Measurements from ENCODE around the gene KLRG1.

The KLRG1 gene

DNA sequence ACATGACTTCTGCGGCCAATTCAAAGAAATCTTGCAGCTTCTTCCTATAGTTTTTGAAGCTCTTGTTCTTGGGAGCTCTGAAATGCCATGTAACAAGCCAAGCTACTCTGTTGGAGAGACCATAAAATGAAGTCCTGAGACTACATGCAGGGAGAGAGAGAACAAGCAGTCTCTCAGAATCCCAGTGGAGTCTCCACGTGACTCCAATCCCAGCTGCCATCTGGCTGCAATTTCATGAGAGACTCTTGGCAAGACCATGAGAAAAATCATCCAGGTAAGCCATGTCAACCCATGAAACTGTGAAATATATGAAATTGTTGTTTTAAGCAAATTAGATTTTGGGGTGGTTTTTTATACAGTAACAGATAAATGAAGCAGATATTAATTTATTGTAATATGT lies 54.4 kb downstream of the KLRG1 start:
- DNase-seq = no peak

DNA sequence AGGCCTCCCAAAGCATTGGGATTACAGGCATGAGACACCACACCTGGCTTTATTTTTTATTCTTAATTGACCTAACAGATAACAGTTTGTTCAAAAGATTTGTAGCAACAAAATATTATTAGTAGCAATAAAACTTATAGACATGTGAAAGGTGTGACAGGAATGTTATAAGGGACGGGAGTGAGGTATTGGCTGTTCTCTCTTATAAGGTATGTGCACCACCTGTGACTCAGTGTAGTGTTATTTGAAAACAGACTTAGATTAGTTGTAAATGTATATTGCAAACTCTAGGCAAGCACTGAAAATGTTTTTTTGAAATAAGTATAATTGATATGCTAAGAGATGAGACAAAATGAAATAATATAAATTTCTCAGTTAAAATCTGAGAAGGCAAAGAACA lies 57.8 kb downstream of the KLRG1 start:
- DNase-seq = no peak

DNA sequence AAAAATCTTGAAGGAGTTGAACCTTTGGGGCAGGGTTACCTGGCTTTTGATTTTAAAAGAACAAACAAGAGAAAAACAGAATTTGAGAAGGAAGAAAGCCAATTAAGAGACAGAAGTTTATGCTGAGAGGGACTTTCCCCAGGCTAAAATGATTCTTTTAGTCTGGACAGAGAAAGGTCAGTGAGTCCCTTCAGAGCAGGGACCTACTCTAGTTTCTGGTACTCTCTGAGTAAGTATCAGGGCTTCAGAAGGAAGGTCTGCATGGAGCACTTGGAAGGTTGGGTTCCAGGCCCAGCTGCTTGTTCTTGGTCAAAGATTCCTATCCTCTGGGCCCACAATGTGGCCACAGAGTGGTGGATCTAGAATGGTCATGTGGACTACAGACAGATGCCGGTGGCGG lies 59.6 kb downstream of the KLRG1 start:
- DNase-seq = no peak

DNA sequence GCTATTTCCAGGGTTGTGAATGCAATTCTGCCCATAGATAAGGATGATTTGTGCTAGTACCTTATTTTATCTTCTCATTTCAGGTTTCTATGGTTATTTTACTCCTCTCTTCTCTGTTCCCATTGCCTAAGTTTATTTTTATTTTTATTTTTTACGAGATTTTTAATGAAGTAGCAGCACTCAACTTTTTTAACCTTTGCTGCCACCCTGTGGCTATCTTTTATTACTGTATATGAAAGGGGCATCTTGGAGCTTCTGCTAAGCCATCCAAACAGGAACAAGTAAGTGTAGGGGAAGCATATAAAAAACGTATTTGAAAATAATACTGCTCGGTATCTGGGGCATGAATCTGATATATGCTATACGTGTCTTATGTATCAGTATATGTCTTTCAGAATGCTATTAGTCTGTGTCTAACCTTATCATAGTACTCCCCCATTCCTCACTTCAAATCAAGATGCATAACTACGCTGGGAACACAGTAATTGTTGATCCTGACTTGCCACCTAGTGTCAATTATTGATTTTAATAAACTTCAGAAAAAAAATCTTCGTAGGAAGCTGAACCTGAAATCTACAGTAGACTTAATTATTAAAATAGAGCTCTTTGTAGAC lies 60.3 kb downstream of the KLRG1 start:
- DNase-seq = peak; percentile 37

DNA sequence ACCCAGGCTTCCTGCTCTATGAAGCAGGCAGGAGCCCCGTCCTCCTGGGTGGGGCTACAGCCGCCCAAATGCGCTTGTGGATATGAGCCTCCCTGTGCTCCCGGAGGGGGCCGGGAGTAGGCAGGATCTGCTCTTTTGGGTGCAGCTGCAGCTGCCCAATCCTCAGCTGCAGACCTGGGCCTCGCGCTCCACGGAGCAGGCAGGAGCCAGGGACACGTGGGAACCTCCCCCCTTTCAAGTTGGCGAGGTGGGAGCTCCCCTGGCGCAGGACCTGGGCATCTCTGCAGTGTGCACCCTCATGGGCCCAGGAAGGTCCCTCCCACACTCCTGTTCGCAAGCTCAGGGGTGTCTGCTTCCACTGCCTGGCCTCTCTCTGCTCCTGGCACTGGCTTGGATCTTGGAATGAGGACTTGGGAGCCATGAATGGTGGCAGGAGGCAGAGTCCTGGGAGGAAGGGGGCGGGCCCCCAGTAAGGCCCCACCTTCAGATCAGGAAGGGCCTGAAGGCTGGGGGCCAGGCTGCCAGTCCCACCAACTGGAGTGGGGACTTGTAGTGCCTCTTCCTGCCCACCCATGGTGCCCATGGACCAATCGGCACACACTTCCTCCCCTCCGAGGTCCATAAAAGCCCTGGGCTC lies 61.3 kb downstream of the KLRG1 start:
- no peak for DNase-seq

DNA sequence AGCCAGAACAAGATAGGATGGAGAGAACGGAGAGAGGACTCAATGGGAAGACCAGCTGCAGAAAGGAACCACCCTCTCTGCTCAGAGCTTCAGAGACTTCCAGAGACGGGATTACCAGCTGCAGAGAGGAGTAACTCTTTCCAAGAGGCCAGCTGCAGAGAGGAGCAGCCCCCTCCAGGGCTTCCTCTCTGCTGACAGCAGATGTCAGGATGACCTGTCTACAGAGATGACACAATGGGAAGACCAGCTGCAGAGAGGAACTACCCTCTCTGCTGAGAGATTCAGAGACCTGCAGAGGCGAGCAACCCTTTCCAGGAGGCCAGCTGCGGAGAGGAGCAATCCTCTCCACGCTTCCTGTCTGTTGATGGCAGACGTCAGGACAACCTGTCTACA lies 61.8 kb downstream of the KLRG1 start:
- DNase-seq = no peak

DNA sequence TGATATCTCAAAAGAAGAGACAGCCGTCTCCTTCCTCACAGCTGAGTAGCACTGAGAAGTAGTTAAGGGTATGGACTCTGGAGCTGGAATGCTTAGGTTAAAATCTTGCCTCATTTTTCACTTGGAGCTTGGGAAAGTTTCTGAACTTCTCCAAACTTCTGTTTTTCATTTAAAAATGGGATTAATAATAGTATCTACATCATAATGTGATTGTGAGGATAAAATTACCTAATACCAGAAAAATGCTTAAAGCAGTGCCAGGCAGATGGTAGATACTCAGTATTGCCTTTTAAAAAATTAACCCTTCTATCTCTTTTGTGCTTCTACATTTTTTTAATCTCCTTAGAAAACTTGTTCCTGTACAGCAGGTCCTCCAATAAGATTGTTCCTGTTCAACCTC lies 63.3 kb downstream of the KLRG1 start:
- no peak for DNase-seq

Data from fibroblast of skin of right quadriceps (primary cell).